Panc1 (cell line): ENCODE data around the gene TRPC4AP. TPM values are rescaled to one million over a fixed set of nuclear protein-coding genes. Genes with fewer than 3 reads are reported as not detected.
A peak's percentile ranks its signal among the peaks of the same experiment; 100 is the strongest.

ENCODE experiments used
- ATAC-seq: fragments of 200-7000 bp; cut with Tn5 transposase; 2 replicates; pipeline ENCODE4 v1.9.1; 2020; ENCODE audit warnings: mild to moderate bottlenecking, moderate library complexity
- BruUV-seq: library from RNA; stranded (reverse); fragments of 400-500 nt; replicated peaks from 2 replicates; lab custom pipeline; 2021; lab: Mats Ljungman, UMichigan
- CTCF ChIA-PET: fragments of 300-600 bp; sonication (Branson Sonifier 250); formaldehyde crosslinking; loops from one replicate; lab custom pipeline; 2022; ENCODE audit warnings: antibody characterized with exemption; lab: Charles Lee
- POLR2A ChIA-PET: fragments of 300-600 bp; sonication (Branson Sonifier 250); formaldehyde crosslinking; loops from one replicate; lab custom pipeline; 2022; ENCODE audit warnings: antibody characterized with exemption; lab: Charles Lee
- DNase-seq: peaks from one replicate; pipeline ENCODE4 v3.0.0-alpha.2; 2010; ENCODE audit warnings: low read depth, low spot score
- H3K27ac ChIP-seq: 2 replicates; pipeline ENCODE4 v1.5.1; 2011; ENCODE audit warnings: mild to moderate bottlenecking, low read length, inconsistent platforms
- H3K27me3 ChIP-seq: fragments of 200-500 bp; sonication (Bioruptor generic); 2 replicates; pipeline ENCODE4 v1.6.0; 2014; ENCODE audit warnings: low read length, inconsistent platforms; ENCODE audit not compliant: control insufficient read depth, insufficient read depth
- H3K36me3 ChIP-seq: fragments of 200-500 bp; sonication (Bioruptor generic); 2 replicates; pipeline ENCODE4 v1.5.1; 2014; ENCODE audit warnings: inconsistent platforms, mild to moderate bottlenecking, low read length, moderate library complexity; ENCODE audit not compliant: control insufficient read depth, insufficient read depth
- H3K4me1 ChIP-seq: 2 replicates; pipeline ENCODE4 v1.5.1; 2011; ENCODE audit warnings: inconsistent platforms, mild to moderate bottlenecking, low read length, moderate library complexity; ENCODE audit not compliant: control insufficient read depth, insufficient read depth
- H3K4me3 ChIP-seq, 2 experiments: 2 replicates each; pipeline ENCODE4 v1.5.1; 2011 to 2012; ENCODE audit warnings: low read depth in 2 of 2, low read length in 2 of 2, mild to moderate bottlenecking in 2 of 2, inconsistent platforms in 1 of 2, moderate library complexity in 1 of 2
- H3K9me3 ChIP-seq: fragments of 200-500 bp; sonication (Bioruptor generic); 2 replicates; pipeline ENCODE4 v1.5.1; 2014; ENCODE audit warnings: low read depth, mild to moderate bottlenecking, inconsistent platforms, low read length, moderate library complexity; ENCODE audit not compliant: control insufficient read depth, insufficient read depth
- CTCF ChIP-seq: fragments of 450-650 bp; IDR thresholded peaks from 2 replicates; pipeline ENCODE4 v1.5.1; 2017; ENCODE audit warnings: mild to moderate bottlenecking
- POLR2AphosphoS5 ChIP-seq: IDR thresholded peaks from 2 replicates; pipeline ENCODE4 v1.6.1; 2012; ENCODE audit warnings: mild to moderate bottlenecking, low read depth, low read length, moderate library complexity
- REST ChIP-seq, 2 experiments: IDR thresholded peaks; 2 replicates each; pipeline ENCODE4 v1.6.1; 2011 to 2012; ENCODE audit warnings: low read depth in 2 of 2, control low read depth in 1 of 2, low read length in 1 of 2, mild to moderate bottlenecking in 1 of 2, moderate library complexity in 1 of 2; ENCODE audit not compliant: insufficient read depth in 1 of 2
- SIN3A ChIP-seq: IDR thresholded peaks from 2 replicates; pipeline ENCODE4 v1.6.1; 2012; ENCODE audit warnings: low read depth, mild to moderate bottlenecking, low read length, moderate library complexity, borderline replicate concordance; ENCODE audit not compliant: insufficient read depth
- TCF7L2 ChIP-seq: IDR thresholded peaks from 2 replicates; pipeline ENCODE4 v1.6.1; 2011; ENCODE audit warnings: mild to moderate bottlenecking, low read depth, low read length, inconsistent platforms
- in situ Hi-C: cut with HindIII; loops from 2 replicates; pipeline ENCODE4 v1.10.0; 2016; ENCODE audit warnings: low sequenced_read_pairs, low pct_unique_long_range_greater_than_20kb
- intact Hi-C: fragments of 100-400 bp; cut with micrococcal nuclease; formaldehyde crosslinking; loops from one replicate; pipeline ENCODE4 v1.10.0; 2022; ENCODE audit not compliant: unreplicated experiment
- total RNA-seq: library from RNA; stranded (reverse); gene quantifications from one replicate; pipeline ENCODE4 v1.2.1, GENCODE V29; 2021; ENCODE audit not compliant: unreplicated experiment

TRPC4AP gene
- total RNA-seq, 1 experiment from 2014 or later, result 48.4 TPM

GRCh38 chr20:35088231-35089145 is 4.1 kb downstream of the TRPC4AP start:
- in situ Hi-C loops (no loop called here), intact Hi-C loops (no loop called here)
- TSS peak; percentile 1 for BruUV-seq
- H3K36me3 ChIP-seq, result no peaks in the 10 kb centered on the region; the same call in 1 of the 2 replicates
- no peak overlapping the region for H3K4me3 ChIP-seq
- POLR2A ChIA-PET, result no interaction called here
- ATAC-seq (no peak), DNase-seq (no peak)
- CTCF ChIA-PET, result no interaction called here
- H3K9me3 ChIP-seq, result no peaks in the 10 kb centered on the region
- no peak overlapping the region for H3K27ac ChIP-seq
- H3K4me1 ChIP-seq, result peaks cover 19% of the 10 kb centered on the region
- TF ChIP-seq SIN3A (no peak), REST (IDR thresholded peaks at IDR 0.05; ENCODE audit: insufficient read depth in 1 of 2, low read depth in 2 of 2, low read length in 1 of 2) (no peak)
- H3K27me3 ChIP-seq, result no peaks in the 10 kb centered on the region

GRCh38 chr20:35087791-35088190 is 4.8 kb downstream of the TRPC4AP start:
- no peak for ATAC-seq
- H3K9me3 ChIP-seq, result no peaks in the 10 kb centered on the region
- no peaks in the 10 kb centered on the region for H3K27me3 ChIP-seq
- H3K27ac ChIP-seq, result no peak overlapping the region
- ChIA-PET POLR2A (no interaction called here), CTCF (no interaction called here)
- BruUV-seq, result no TSS peak
- intact Hi-C loops, result no loop called here
- no peaks in the 10 kb centered on the region; the same call in 1 of the 2 replicates for H3K36me3 ChIP-seq
- TF ChIP-seq TCF7L2 (no peak), SIN3A (no peak), CTCF (no peak), POLR2AphosphoS5 (no peak), REST (IDR thresholded peaks at IDR 0.05; ENCODE audit: insufficient read depth in 1 of 2, low read depth in 2 of 2, low read length in 1 of 2) (no peak)
- in situ Hi-C loops, result no loop called here
- H3K4me1 ChIP-seq, result peaks cover 19% of the 10 kb centered on the region
- DNase-seq, result no peak
- H3K4me3 ChIP-seq, result no peak overlapping the region
